ENCODE results near the gene WFIKKN2.
A peak's percentile ranks its signal among the peaks of the same experiment; 100 is the strongest.
"Not testable (repeated sequence)": the region's sequence is repeated elsewhere in the genome, so short reads cannot be mapped to it uniquely, and the experiment has no call there.

Gene WFIKKN2

DNA sequence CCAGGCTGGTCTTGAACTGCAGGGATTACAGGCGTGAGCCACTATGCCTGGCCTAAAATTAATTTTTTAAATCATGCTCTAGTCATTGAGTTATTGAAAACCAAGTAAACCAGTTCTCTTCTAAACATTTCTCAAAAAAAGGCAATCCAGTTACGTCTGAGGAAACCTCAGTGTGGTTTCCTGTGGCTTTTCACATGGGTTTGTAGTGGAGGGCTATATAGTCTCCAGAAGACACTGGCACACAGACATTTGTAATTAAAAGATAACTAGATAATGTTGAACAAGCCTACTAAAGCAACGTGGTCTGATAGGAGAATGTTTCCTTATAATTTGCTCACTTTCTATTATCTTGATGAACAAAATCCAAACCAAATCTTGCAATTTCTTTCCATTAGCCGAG, 36.0 kb downstream of the WFIKKN2 start:
- no peak overlapping the region for H3K4me3 ChIP-seq (replicated peaks; ENCODE audit: low read depth, low read length)
- no peak for TF ChIP-seq CTCF (IDR thresholded peaks at IDR 0.05; ENCODE audit: low read depth, low read length, missing control alignments)
- no peak for DNase-seq (ENCODE audit: extremely low read depth, low read depth)

DNA sequence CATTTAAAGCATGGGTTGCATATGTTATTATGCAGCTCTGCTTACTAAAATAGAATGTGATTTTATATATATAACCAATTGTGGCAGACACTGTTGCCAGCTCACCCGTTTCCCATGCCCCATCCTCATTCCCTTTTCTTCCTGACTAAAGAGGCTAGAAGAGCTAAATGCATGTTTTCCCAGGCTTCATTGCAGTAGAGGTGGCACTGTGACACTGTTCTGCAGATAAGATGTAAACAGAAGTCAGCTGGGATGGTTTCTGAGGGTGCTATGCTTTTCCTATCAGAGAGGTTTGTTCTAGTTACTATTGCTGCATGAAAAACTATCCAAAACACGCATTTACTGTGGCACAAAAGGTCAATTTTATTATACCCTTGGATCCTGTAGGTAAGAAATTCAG, 36.5 kb downstream of the WFIKKN2 start:
- TF ChIP-seq CTCF (IDR thresholded peaks at IDR 0.05; ENCODE audit: low read depth, low read length, missing control alignments) = no peak
- H3K4me3 ChIP-seq (replicated peaks; ENCODE audit: low read depth, low read length) = no peak overlapping the region
- no peak for DNase-seq (ENCODE audit: extremely low read depth, low read depth)

GRCh38 chr17:50872710-50873424, 37.5 kb downstream of the WFIKKN2 start:
- TF ChIP-seq CTCF (IDR thresholded peaks at IDR 0.05; ENCODE audit: low read depth, low read length, missing control alignments) = no peak
- peak; percentile 86 for DNase-seq (ENCODE audit: extremely low read depth, low read depth)

DNA sequence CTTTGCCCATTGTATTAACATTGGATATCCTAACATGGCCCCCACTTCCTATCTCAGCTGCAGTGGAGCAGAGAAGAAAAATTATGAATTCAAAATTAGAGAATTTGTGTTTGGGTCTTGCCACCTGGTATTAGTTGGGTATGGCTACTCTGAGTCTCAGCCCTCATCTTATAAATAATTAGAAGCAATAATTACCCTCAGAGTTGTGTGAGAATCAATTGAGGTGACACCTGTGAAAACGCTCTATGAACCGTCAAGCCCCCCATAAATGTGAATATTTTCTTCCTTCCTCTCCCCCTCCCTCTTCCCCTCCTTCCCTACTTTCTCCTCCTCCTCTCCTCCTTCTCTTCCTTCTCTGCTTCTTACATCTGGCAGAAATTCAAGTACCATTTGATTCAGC, 39.7 kb downstream of the WFIKKN2 start:
- H3K4me3 ChIP-seq (replicated peaks; ENCODE audit: low read depth, low read length) = no peak overlapping the region
- DNase-seq (ENCODE audit: extremely low read depth, low read depth) = no peak
- TF ChIP-seq CTCF (IDR thresholded peaks at IDR 0.05; ENCODE audit: low read depth, low read length, missing control alignments) = no peak

More at GRCh38 chr17:50872710-50873424, 37.5 kb downstream of the WFIKKN2 start:
- no peak overlapping the region for H3K4me3 ChIP-seq (replicated peaks; ENCODE audit: low read depth, low read length)

DNA sequence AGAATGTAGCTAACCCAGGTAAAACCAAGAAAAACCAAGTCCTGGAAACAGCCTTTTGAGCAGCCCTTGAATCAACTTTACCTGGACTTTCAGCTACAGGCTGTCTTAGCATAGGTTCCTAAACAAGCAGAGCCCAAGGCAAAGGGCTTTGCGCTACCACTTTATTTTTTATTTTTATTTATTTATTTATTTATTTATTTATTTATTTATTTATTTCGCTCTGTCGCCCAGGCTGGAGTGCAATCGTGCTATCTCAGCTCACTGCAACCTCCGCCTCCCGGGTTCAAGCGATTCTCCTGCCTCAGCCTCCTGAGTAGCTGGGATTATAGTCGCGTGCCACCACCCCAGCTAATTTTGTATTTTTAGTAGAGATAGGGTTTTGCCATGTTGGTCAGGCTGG, 41.7 kb downstream of the WFIKKN2 start:
- H3K4me3 ChIP-seq (replicated peaks; ENCODE audit: low read depth, low read length); DNase-seq (ENCODE audit: extremely low read depth, low read depth): not testable (repeated sequence)

DNA sequence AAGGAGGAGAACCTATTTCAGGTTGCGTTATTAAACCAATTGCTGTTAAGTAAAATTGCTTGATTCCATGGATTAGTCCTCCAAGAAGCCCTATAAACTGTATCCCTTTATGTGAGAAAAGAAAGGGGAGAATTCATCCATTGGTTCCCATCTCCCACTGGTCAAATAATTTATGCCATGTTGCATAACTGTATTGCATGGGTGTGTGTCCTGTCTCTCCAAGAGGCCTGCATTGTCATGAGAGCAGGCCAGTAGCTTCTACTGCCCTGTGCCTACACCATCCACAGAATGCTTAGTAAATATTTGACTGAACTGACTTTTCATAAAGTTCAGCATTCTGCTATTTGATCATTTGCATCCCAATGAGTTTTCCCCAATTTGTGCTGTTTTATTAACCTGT, 42.5 kb downstream of the WFIKKN2 start:
- no peak overlapping the region for H3K4me3 ChIP-seq (replicated peaks; ENCODE audit: low read depth, low read length)
- DNase-seq (ENCODE audit: extremely low read depth, low read depth) = no peak
- no peak for TF ChIP-seq CTCF (IDR thresholded peaks at IDR 0.05; ENCODE audit: low read depth, low read length, missing control alignments)

- DNase-seq (ENCODE audit: extremely low read depth, low read depth) = no peak
- H3K4me3 ChIP-seq (replicated peaks; ENCODE audit: low read depth, low read length) = no peak overlapping the region
- TF ChIP-seq CTCF (IDR thresholded peaks at IDR 0.05; ENCODE audit: low read depth, low read length, missing control alignments) = no peak
Measured at GRCh38 chr17:50879086-50879485, 43.7 kb downstream of the WFIKKN2 start.

Measured in HFF-Myc (cell line).